HG03521 (cell line): ENCODE data around the gene CCNH.

Experiments
- ATAC-seq: cut with Tn5 transposase; IDR thresholded peaks from one replicate; pipeline ENCODE4 v1.9.1; 2021; ENCODE audit warnings: mild to moderate bottlenecking, moderate library complexity; ENCODE audit not compliant: unreplicated experiment

CCNH gene

GRCh38 chr5:87361536-87362213 is 51.1 kb downstream of the CCNH start:
- no peak for ATAC-seq

GRCh38 chr5:87361031-87361445 is 51.7 kb downstream of the CCNH start:
- ATAC-seq = no peak

GRCh38 chr5:87360132-87360531 is 52.6 kb downstream of the CCNH start:
- no peak for ATAC-seq

- no peak for ATAC-seq
Measured at GRCh38 chr5:87359106-87359505, 53.6 kb downstream of the CCNH start.

GRCh38 chr5:87354496-87354895 is 58.2 kb downstream of the CCNH start:
- ATAC-seq = peak; percentile 71

- no peak for ATAC-seq
Measured at GRCh38 chr5:87347841-87348240, 64.9 kb downstream of the CCNH start.

GRCh38 chr5:87347272-87347671 is 65.5 kb downstream of the CCNH start:
- ATAC-seq = no peak
